Urothelium cell line (cell line): ENCODE results near the gene EVI5.
A peak's percentile ranks its signal among the peaks of the same experiment; 100 is the strongest.

Source experiments
- DNase-seq: peaks from one replicate; pipeline ENCODE4 v3.0.0; 2011; ENCODE audit warnings: low spot score, mixed read lengths
- FAIRE-seq: peaks from 2 replicates; lab custom pipeline; 2011; peaks lifted over from hg19 to GRCh38; lab: Jason Lieb, UNC

The EVI5 gene

GRCh38 chr1:92486251-92487077 lies 298.4 kb downstream of the EVI5 start, which contains the start of gene GFI1:
GFI1 (minus strand) TSS chr1:92486925; CDS start chr1:92483487, 3,438 bp downstream.
- FAIRE-seq: no peak

GRCh38 chr1:92485381-92486250 lies 299.3 kb downstream of the EVI5 start:
- FAIRE-seq: no peak
- peak; percentile 49 for DNase-seq

More at GRCh38 chr1:92486251-92487077, 298.4 kb downstream of the EVI5 start, which contains the start of gene GFI1:
- peak; percentile 52 for DNase-seq

GRCh38 chr1:92484472-92485380 lies 300.2 kb downstream of the EVI5 start:
- FAIRE-seq (no peak), DNase-seq (no peak)

- no peak for FAIRE-seq
- DNase-seq: no peak
These were observed 301.1 kb downstream of the EVI5 start for GRCh38 chr1:92483610-92484471.

- FAIRE-seq (no peak), DNase-seq (no peak)
These were observed 302.0 kb downstream of the EVI5 start for GRCh38 chr1:92482665-92483609.

GRCh38 chr1:92481971-92482664 lies 302.8 kb downstream of the EVI5 start:
- no peak for FAIRE-seq
- DNase-seq: no peak

- DNase-seq (no peak), FAIRE-seq (no peak)
These were observed 303.3 kb downstream of the EVI5 start for GRCh38 chr1:92481599-92481925.

- no peak for FAIRE-seq
- DNase-seq: no peak
These were observed 303.9 kb downstream of the EVI5 start for GRCh38 chr1:92480813-92481598.

GRCh38 chr1:92480200-92480812 lies 304.6 kb downstream of the EVI5 start:
- no peak for DNase-seq
- no peak for FAIRE-seq

GRCh38 chr1:92479587-92479986 lies 305.3 kb downstream of the EVI5 start:
- FAIRE-seq (no peak), DNase-seq (no peak)

GRCh38 chr1:92478393-92478792 lies 306.5 kb downstream of the EVI5 start:
- FAIRE-seq (no peak), DNase-seq (no peak)

GRCh38 chr1:92476071-92476631 lies 308.8 kb downstream of the EVI5 start:
- FAIRE-seq: no peak
- no peak for DNase-seq

- DNase-seq (no peak), FAIRE-seq (no peak)
These were observed 309.9 kb downstream of the EVI5 start for GRCh38 chr1:92475029-92475428.

GRCh38 chr1:92473781-92474495 lies 311.0 kb downstream of the EVI5 start:
- no peak for DNase-seq
- FAIRE-seq: no peak

- DNase-seq (no peak), FAIRE-seq (no peak)
These were observed 314.7 kb downstream of the EVI5 start for GRCh38 chr1:92470216-92470615.
